Astrocyte (in vitro differentiated cells and primary cell): ENCODE measurements around the gene KCTD13. TPM values are rescaled to one million over a fixed set of nuclear protein-coding genes. Genes with fewer than 3 reads are reported as not detected.

ENCODE experiments used
- DNase-seq: peaks from one replicate; pipeline ENCODE4 v3.0.0-alpha.2; 2010; ENCODE audit warnings: low read depth
- FAIRE-seq: peaks from 2 replicates; lab custom pipeline; 2011; peaks lifted over from hg19 to GRCh38; lab: Jason Lieb, UNC
- H2AFZ ChIP-seq: 2 replicates; pipeline ENCODE4 v1.6.0; 2012; ENCODE audit warnings: low read depth, low read length, inconsistent platforms
- H3K27ac ChIP-seq: 2 replicates; pipeline ENCODE4 v1.5.1; 2011; ENCODE audit warnings: low read depth, low read length, inconsistent platforms
- H3K27me3 ChIP-seq: 2 replicates; pipeline ENCODE4 v1.6.0; 2011; ENCODE audit warnings: low read length, inconsistent platforms; ENCODE audit not compliant: insufficient read depth
- H3K36me3 ChIP-seq: 2 replicates; pipeline ENCODE4 v1.5.1; 2011; ENCODE audit warnings: low read length, inconsistent platforms; ENCODE audit not compliant: insufficient read depth
- H3K4me1 ChIP-seq: 2 replicates; pipeline ENCODE4 v1.5.1; 2011; ENCODE audit warnings: low read length, inconsistent platforms; ENCODE audit not compliant: insufficient read depth
- H3K4me2 ChIP-seq: 2 replicates; pipeline ENCODE4 v1.6.0; 2012; ENCODE audit warnings: low read length, inconsistent platforms
- H3K4me3 ChIP-seq: 2 replicates; pipeline ENCODE4 v1.5.1; 2011; ENCODE audit warnings: low read depth, mild to moderate bottlenecking, low read length, inconsistent platforms; ENCODE audit not compliant: insufficient read depth
- H3K79me2 ChIP-seq: 2 replicates; pipeline ENCODE4 v1.6.0; 2012; ENCODE audit warnings: mild to moderate bottlenecking, low read length, inconsistent platforms; ENCODE audit not compliant: insufficient read depth
- H3K9ac ChIP-seq: 2 replicates; pipeline ENCODE4 v1.6.0; 2012; ENCODE audit warnings: mild to moderate bottlenecking, low read length, inconsistent platforms
- H3K9me3 ChIP-seq: 2 replicates; pipeline ENCODE4 v1.5.1; 2012; ENCODE audit warnings: low read depth, mild to moderate bottlenecking, low read length, inconsistent platforms; ENCODE audit not compliant: insufficient read depth
- H4K20me1 ChIP-seq: 2 replicates; pipeline ENCODE4 v1.6.0; 2012; ENCODE audit warnings: low read length, inconsistent platforms; ENCODE audit not compliant: insufficient read depth
- H3K27ac Mint-ChIP-seq: one replicate; pipeline ENCODE4 v1.8.0; 2021; ENCODE audit warnings: mild to moderate bottlenecking, mixed read lengths; ENCODE audit not compliant: unreplicated experiment
- H3K27me3 Mint-ChIP-seq: one replicate; pipeline ENCODE4 v1.8.0; 2021; ENCODE audit warnings: low read depth, mixed read lengths; ENCODE audit not compliant: unreplicated experiment
- H3K36me3 Mint-ChIP-seq: one replicate; pipeline ENCODE4 v1.8.0; 2021; ENCODE audit warnings: low read depth, mixed read lengths; ENCODE audit not compliant: unreplicated experiment
- H3K4me1 Mint-ChIP-seq: one replicate; pipeline ENCODE4 v1.8.0; 2021; ENCODE audit warnings: low read depth, mixed read lengths; ENCODE audit not compliant: unreplicated experiment
- H3K4me3 Mint-ChIP-seq: one replicate; pipeline ENCODE4 v1.8.0; 2021; ENCODE audit warnings: mild to moderate bottlenecking, moderate library complexity, mixed read lengths; ENCODE audit not compliant: unreplicated experiment
- H3K9me3 Mint-ChIP-seq: one replicate; pipeline ENCODE4 v1.8.0; 2021; ENCODE audit warnings: mild to moderate bottlenecking, mixed read lengths; ENCODE audit not compliant: unreplicated experiment
- CTCF ChIP-seq: IDR thresholded peaks from 2 replicates; pipeline ENCODE4 v1.5.1; 2011; ENCODE audit warnings: low read depth, mild to moderate bottlenecking, inconsistent platforms, low read length, moderate library complexity; ENCODE audit not compliant: insufficient read depth
- EZH2 ChIP-seq: IDR thresholded peaks from 2 replicates; pipeline ENCODE4 v1.6.1; 2012; ENCODE audit warnings: mild to moderate bottlenecking, low read length, inconsistent platforms; ENCODE audit not compliant: insufficient read depth
- total RNA-seq: library from RNA; stranded (reverse); gene quantifications from 2 replicates; pipeline ENCODE4 v1.2.1, GENCODE V29; 2021

The KCTD13 gene
- total RNA-seq, 1 donor from 2014 or later: 27.1 TPM

GRCh38 chr16:29972992-29973383 lies 47.0 kb upstream of the KCTD13 start:
- no peak overlapping the region for H3K9ac ChIP-seq
- peaks cover 36% of the 10 kb centered on the region for H3K36me3 Mint-ChIP-seq
- no peak for TF ChIP-seq EZH2
- TF ChIP-seq CTCF: no peak
- peak overlapping the region; percentile 38 for H3K27ac Mint-ChIP-seq
- H3K27ac ChIP-seq: no peak overlapping the region
- no peak overlapping the region for H3K4me3 ChIP-seq
- peaks cover 3% of the 10 kb centered on the region for H3K9me3 ChIP-seq
- peak overlapping the region; percentile 73 for H3K4me3 Mint-ChIP-seq
- H3K4me2 ChIP-seq: peak overlapping the region; percentile 14
- H3K9me3 Mint-ChIP-seq: peaks cover 3% of the 10 kb centered on the region
- no peak for DNase-seq
- H3K36me3 ChIP-seq: peaks cover 11% of the 10 kb centered on the region
- peaks cover 43% of the 10 kb centered on the region for H3K79me2 ChIP-seq
- peaks cover 17% of the 10 kb centered on the region for H3K4me1 Mint-ChIP-seq
- H3K27me3 ChIP-seq: no peaks in the 10 kb centered on the region
- no peak for FAIRE-seq
- peaks cover 36% of the 10 kb centered on the region for H4K20me1 ChIP-seq
- no peaks in the 10 kb centered on the region for H3K27me3 Mint-ChIP-seq
- H2AFZ ChIP-seq: peak overlapping the region; percentile 64
- peaks cover 23% of the 10 kb centered on the region for H3K4me1 ChIP-seq

- DNase-seq (no peak), FAIRE-seq (no peak)
- H3K79me2 ChIP-seq: peaks cover 38% of the 10 kb centered on the region
- H3K27ac Mint-ChIP-seq: no peak overlapping the region
- H3K4me3 ChIP-seq: no peak overlapping the region
- no peak for TF ChIP-seq CTCF
- TF ChIP-seq EZH2: no peak
- H3K9me3 ChIP-seq: peaks cover 3% of the 10 kb centered on the region
- H4K20me1 ChIP-seq: peaks cover 31% of the 10 kb centered on the region
- H3K9ac ChIP-seq: no peak overlapping the region
- no peak overlapping the region for H3K4me2 ChIP-seq
- H3K4me1 ChIP-seq: peaks cover 23% of the 10 kb centered on the region
- H3K36me3 Mint-ChIP-seq: peaks cover 33% of the 10 kb centered on the region
- peaks cover 10% of the 10 kb centered on the region for H3K36me3 ChIP-seq
- peaks cover 3% of the 10 kb centered on the region for H3K9me3 Mint-ChIP-seq
- H3K27me3 Mint-ChIP-seq: no peaks in the 10 kb centered on the region
- H3K27ac ChIP-seq: no peak overlapping the region
- no peak overlapping the region for H2AFZ ChIP-seq
- H3K27me3 ChIP-seq: no peaks in the 10 kb centered on the region
- peaks cover 17% of the 10 kb centered on the region for H3K4me1 Mint-ChIP-seq
- H3K4me3 Mint-ChIP-seq: peak overlapping the region; percentile 69
These were observed 46.5 kb upstream of the KCTD13 start for GRCh38 chr16:29972500-29972899.

GRCh38 chr16:29971304-29971703 lies 45.3 kb upstream of the KCTD13 start:
- H3K4me3 Mint-ChIP-seq: no peak overlapping the region
- peaks cover 26% of the 10 kb centered on the region for H3K79me2 ChIP-seq
- H3K9me3 Mint-ChIP-seq: peaks cover 3% of the 10 kb centered on the region
- DNase-seq (no peak), FAIRE-seq (no peak)
- no peaks in the 10 kb centered on the region for H3K27me3 Mint-ChIP-seq
- H3K4me3 ChIP-seq: no peak overlapping the region
- H3K27me3 ChIP-seq: no peaks in the 10 kb centered on the region
- H3K9ac ChIP-seq: no peak overlapping the region
- peaks cover 19% of the 10 kb centered on the region for H4K20me1 ChIP-seq
- H3K4me1 Mint-ChIP-seq: peaks cover 8% of the 10 kb centered on the region
- TF ChIP-seq CTCF (no peak), EZH2 (no peak)
- peaks cover 15% of the 10 kb centered on the region for H3K4me1 ChIP-seq
- peaks cover 3% of the 10 kb centered on the region for H3K9me3 ChIP-seq
- no peak overlapping the region for H3K4me2 ChIP-seq
- H3K36me3 ChIP-seq: peaks cover 12% of the 10 kb centered on the region
- no peak overlapping the region for H2AFZ ChIP-seq
- peaks cover 25% of the 10 kb centered on the region for H3K36me3 Mint-ChIP-seq
- H3K27ac ChIP-seq: no peak overlapping the region
- no peak overlapping the region for H3K27ac Mint-ChIP-seq
